Measurements from ENCODE around the gene VEGFC. TPM values are rescaled to one million over a fixed set of nuclear protein-coding genes. Genes with fewer than 3 reads are reported as not detected.

The VEGFC gene
- total RNA-seq, 1 donor from 2014 or later, result 20.3 TPM

DNA sequence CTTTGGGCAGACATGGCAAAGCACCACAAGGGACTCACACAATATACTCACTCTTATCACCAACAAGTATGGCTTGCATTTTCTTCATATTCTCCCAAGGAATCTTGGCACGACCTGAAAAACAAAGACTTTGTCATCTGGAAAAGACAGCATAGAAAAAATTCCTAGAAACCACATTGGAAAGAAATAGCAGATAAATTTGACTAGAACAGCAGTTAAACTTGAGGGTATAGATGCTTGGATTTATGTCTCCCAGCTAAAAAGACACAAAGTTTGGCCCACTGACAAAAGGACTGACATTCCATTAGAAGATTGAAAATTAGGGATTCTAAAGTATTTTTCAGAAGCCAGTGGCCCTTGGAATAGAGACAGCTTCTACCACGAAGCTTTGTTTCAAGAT is 6.9 kb upstream of the VEGFC start:
- H3K4me3 ChIP-seq (ENCODE audit: insufficient read depth, low read depth, low read length), result no peak overlapping the region
- no peak overlapping the region for H3K9ac ChIP-seq (ENCODE audit: low read length)
- H3K79me2 ChIP-seq (ENCODE audit: insufficient read depth, low read length), result no peaks in the 10 kb centered on the region
- Mint-ChIP-seq H3K9me3 (ENCODE audit: unreplicated experiment) (no peaks in the 10 kb centered on the region), H3K27me3 (ENCODE audit: low read depth, unreplicated experiment) (peaks cover 3% of the 10 kb centered on the region), H3K4me1 (ENCODE audit: low read depth, unreplicated experiment) (no peaks in the 10 kb centered on the region), H3K4me3 (ENCODE audit: unreplicated experiment) (no peak overlapping the region), H3K27ac (ENCODE audit: unreplicated experiment) (no peak overlapping the region), H3K36me3 (ENCODE audit: low read depth, unreplicated experiment) (peaks cover 3% of the 10 kb centered on the region)
- no peaks in the 10 kb centered on the region for H3K9me3 ChIP-seq (ENCODE audit: insufficient read depth, low read depth, low read length)
- H3K27ac ChIP-seq (ENCODE audit: low read depth, low read length), result no peak overlapping the region
- peak; percentile 54 for FAIRE-seq
- no peaks in the 10 kb centered on the region for H3K36me3 ChIP-seq (ENCODE audit: insufficient read depth, low read length)
- peak; percentile 61 for DNase-seq (ENCODE audit: low read depth)
- peaks cover 4% of the 10 kb centered on the region for H3K4me1 ChIP-seq (ENCODE audit: insufficient read depth, low read length)
- no peak for TF ChIP-seq EZH2 (IDR thresholded peaks at IDR 0.05; ENCODE audit: insufficient read depth, low read length)
- TF ChIP-seq, protein P1, sequence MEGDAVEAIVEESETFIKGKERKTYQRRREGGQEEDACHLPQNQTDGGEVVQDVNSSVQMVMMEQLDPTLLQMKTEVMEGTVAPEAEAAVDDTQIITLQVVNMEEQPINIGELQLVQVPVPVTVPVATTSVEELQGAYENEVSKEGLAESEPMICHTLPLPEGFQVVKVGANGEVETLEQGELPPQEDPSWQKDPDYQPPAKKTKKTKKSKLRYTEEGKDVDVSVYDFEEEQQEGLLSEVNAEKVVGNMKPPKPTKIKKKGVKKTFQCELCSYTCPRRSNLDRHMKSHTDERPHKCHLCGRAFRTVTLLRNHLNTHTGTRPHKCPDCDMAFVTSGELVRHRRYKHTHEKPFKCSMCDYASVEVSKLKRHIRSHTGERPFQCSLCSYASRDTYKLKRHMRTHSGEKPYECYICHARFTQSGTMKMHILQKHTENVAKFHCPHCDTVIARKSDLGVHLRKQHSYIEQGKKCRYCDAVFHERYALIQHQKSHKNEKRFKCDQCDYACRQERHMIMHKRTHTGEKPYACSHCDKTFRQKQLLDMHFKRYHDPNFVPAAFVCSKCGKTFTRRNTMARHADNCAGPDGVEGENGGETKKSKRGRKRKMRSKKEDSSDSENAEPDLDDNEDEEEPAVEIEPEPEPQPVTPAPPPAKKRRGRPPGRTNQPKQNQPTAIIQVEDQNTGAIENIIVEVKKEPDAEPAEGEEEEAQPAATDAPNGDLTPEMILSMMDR (IDR thresholded peaks at IDR 0.05; ENCODE audit: insufficient read depth, low read depth, low read length), result no peak
- H3K4me2 ChIP-seq (ENCODE audit: low read length), result no peak overlapping the region
- H2AFZ ChIP-seq (ENCODE audit: low read depth, low read length), result no peak overlapping the region
- H3K27me3 ChIP-seq (ENCODE audit: insufficient read depth, low read length), result no peaks in the 10 kb centered on the region
- H4K20me1 ChIP-seq (ENCODE audit: insufficient read depth, low read length), result no peaks in the 10 kb centered on the region

DNA sequence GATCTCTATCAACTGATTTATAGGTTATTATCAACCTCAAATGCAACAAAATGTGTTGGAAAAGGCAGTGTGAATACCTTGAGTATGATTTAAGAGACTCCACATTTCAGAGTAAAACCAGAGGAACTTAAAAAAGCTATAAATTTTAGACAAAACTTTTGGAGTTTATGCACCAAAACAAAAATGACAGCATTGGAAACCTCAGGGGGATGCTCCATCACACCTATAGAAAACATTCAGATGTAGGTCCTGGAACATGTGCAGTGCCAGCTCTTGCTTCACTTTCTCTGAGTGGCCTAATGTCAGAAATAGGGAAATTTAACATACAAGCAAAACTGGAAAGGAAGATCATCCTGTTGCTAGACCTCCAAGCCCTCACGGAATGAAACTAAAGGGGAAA is 5.8 kb upstream of the VEGFC start:
- no peaks in the 10 kb centered on the region for H3K36me3 ChIP-seq (ENCODE audit: insufficient read depth, low read length)

DNA sequence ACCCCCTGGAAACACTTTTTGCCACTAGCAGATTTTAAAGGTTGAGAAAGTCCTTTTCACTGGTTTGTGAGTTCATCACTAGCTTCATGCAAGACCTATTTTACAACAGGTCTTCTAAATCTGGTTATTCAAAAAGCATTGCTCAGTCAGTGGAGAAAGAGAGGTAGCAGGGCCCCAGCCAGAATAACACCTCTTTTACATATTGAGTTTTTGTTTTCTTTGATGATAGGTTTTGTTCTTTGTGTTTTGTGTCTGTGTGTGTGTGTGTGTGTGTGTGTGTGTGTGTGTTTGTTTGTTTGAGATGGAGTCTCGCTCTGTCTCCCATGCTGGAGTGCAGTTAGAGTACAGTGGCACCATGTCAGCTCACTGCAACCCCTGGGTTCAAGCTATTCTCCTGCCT is 2.7 kb upstream of the VEGFC start:
- H2AFZ ChIP-seq (ENCODE audit: low read depth, low read length), result no peak overlapping the region
- Mint-ChIP-seq H3K27ac (ENCODE audit: unreplicated experiment) (no peak overlapping the region), H3K9me3 (ENCODE audit: unreplicated experiment) (no peaks in the 10 kb centered on the region), H3K36me3 (ENCODE audit: low read depth, unreplicated experiment) (peaks cover 3% of the 10 kb centered on the region), H3K4me3 (ENCODE audit: unreplicated experiment) (no peak overlapping the region), H3K4me1 (ENCODE audit: low read depth, unreplicated experiment) (peaks cover 4% of the 10 kb centered on the region), H3K27me3 (ENCODE audit: low read depth, unreplicated experiment) (peaks cover 3% of the 10 kb centered on the region)
- H3K27me3 ChIP-seq (ENCODE audit: insufficient read depth, low read length), result no peaks in the 10 kb centered on the region
- H3K9ac ChIP-seq (ENCODE audit: low read length), result no peak overlapping the region
- H3K4me3 ChIP-seq (ENCODE audit: insufficient read depth, low read depth, low read length), result no peak overlapping the region
- H3K36me3 ChIP-seq (ENCODE audit: insufficient read depth, low read length), result no peaks in the 10 kb centered on the region
- H3K4me1 ChIP-seq (ENCODE audit: insufficient read depth, low read length), result peaks cover 19% of the 10 kb centered on the region
- no peak for DNase-seq (ENCODE audit: low read depth)
- H3K27ac ChIP-seq (ENCODE audit: low read depth, low read length), result no peak overlapping the region
- no peaks in the 10 kb centered on the region for H3K9me3 ChIP-seq (ENCODE audit: insufficient read depth, low read depth, low read length)
- H3K79me2 ChIP-seq (ENCODE audit: insufficient read depth, low read length), result peaks cover 16% of the 10 kb centered on the region
- no peak for FAIRE-seq
- no peak overlapping the region for H3K4me2 ChIP-seq (ENCODE audit: low read length)
- TF ChIP-seq, protein P1 (IDR thresholded peaks at IDR 0.05; ENCODE audit: insufficient read depth, low read depth, low read length), result no peak
- TF ChIP-seq EZH2 (IDR thresholded peaks at IDR 0.05; ENCODE audit: insufficient read depth, low read length), result no peak
- H4K20me1 ChIP-seq (ENCODE audit: insufficient read depth, low read length), result peaks cover 1% of the 10 kb centered on the region

More for the DNA sequence above, 5.8 kb upstream of the VEGFC start:
- FAIRE-seq, result no peak
- Histone ChIP-seq H3K4me3 (ENCODE audit: insufficient read depth, low read depth, low read length) (no peak overlapping the region), H3K4me1 (ENCODE audit: insufficient read depth, low read length) (peaks cover 14% of the 10 kb centered on the region), H4K20me1 (ENCODE audit: insufficient read depth, low read length) (no peaks in the 10 kb centered on the region), H3K9me3 (ENCODE audit: insufficient read depth, low read depth, low read length) (no peaks in the 10 kb centered on the region), H2AFZ (ENCODE audit: low read depth, low read length) (no peak overlapping the region), H3K79me2 (ENCODE audit: insufficient read depth, low read length) (no peaks in the 10 kb centered on the region), H3K4me2 (ENCODE audit: low read length) (no peak overlapping the region), H3K27me3 (ENCODE audit: insufficient read depth, low read length) (no peaks in the 10 kb centered on the region), H3K27ac (ENCODE audit: low read depth, low read length) (no peak overlapping the region), H3K9ac (ENCODE audit: low read length) (no peak overlapping the region)
- Mint-ChIP-seq H3K27me3 (ENCODE audit: low read depth, unreplicated experiment) (peaks cover 3% of the 10 kb centered on the region), H3K27ac (ENCODE audit: unreplicated experiment) (no peak overlapping the region), H3K36me3 (ENCODE audit: low read depth, unreplicated experiment) (peaks cover 3% of the 10 kb centered on the region), H3K4me1 (ENCODE audit: low read depth, unreplicated experiment) (peaks cover 3% of the 10 kb centered on the region), H3K9me3 (ENCODE audit: unreplicated experiment) (no peaks in the 10 kb centered on the region), H3K4me3 (ENCODE audit: unreplicated experiment) (no peak overlapping the region)
- no peak for DNase-seq (ENCODE audit: low read depth)
- TF ChIP-seq, protein P1 (IDR thresholded peaks at IDR 0.05; ENCODE audit: insufficient read depth, low read depth, low read length), result no peak
- TF ChIP-seq EZH2 (IDR thresholded peaks at IDR 0.05; ENCODE audit: insufficient read depth, low read length), result no peak
